HCT116 (cell line): Measurements from ENCODE around the gene MTRF1L. TPM values are rescaled to one million over a fixed set of nuclear protein-coding genes. Genes with fewer than 3 reads are reported as not detected.

Source experiments
- ATAC-seq: fragments of 200-7000 bp; cut with Tn5 transposase; 2 replicates; pipeline ENCODE4 v1.9.1; 2020; ENCODE audit warnings: mild to moderate bottlenecking, moderate library complexity
- BruUV-seq: library from RNA; stranded (reverse); fragments of 400-500 nt; replicated peaks from 2 replicates; lab custom pipeline; 2021; lab: Mats Ljungman, UMichigan
- CTCF ChIA-PET: fragments of 300-600 bp; sonication (Branson Sonifier 250); formaldehyde crosslinking; loops from one replicate; lab custom pipeline; 2021; ENCODE audit warnings: antibody characterized with exemption; lab: Charles Lee
- POLR2A ChIA-PET: fragments of 300-600, 350-600 bp; sonication (Branson Sonifier 250); formaldehyde crosslinking; loops from one replicate; lab custom pipeline; 2021; ENCODE audit warnings: antibody characterized with exemption; lab: Charles Lee
- RAD21 ChIA-PET, 2 experiments: fragments of 300-600 bp; sonication (Branson Sonifier 250); formaldehyde crosslinking; loops; one replicate each; lab custom pipeline; 2023; ENCODE audit warnings: low total read pairs in 2 of 2; ENCODE audit not compliant: uncharacterized antibody in 2 of 2, unreplicated experiment in 2 of 2, low non-redundant PET in 1 of 2; lab: Charles Lee
- DNase-seq: peaks from one replicate; pipeline ENCODE4 v3.0.0-alpha.2; 2010; ENCODE audit warnings: low read depth, low spot score
- H2AFZ ChIP-seq: fragments of 200-600 bp; shearing (Covaris generic), sonication (generic); 2 replicates; pipeline ENCODE4 v1.6.1; 2017; ENCODE audit warnings: low read depth, mixed run types, mixed read lengths, antibody characterized with exemption, low read length; ENCODE audit not compliant: poor library complexity, severe bottlenecking
- H3K27ac ChIP-seq: 2 replicates; pipeline ENCODE4 v1.5.1; 2012; ENCODE audit warnings: low read depth, low read length
- H3K27me3 ChIP-seq: fragments of 200-600 bp; sonication (generic); 2 replicates; pipeline ENCODE4 v1.6.1; 2016; ENCODE audit warnings: mixed run types, low read length, mixed read lengths; ENCODE audit not compliant: insufficient read depth
- H3K36me3 ChIP-seq, 2 experiments: fragments of 200-500 bp in 1 of 2; fragments of 200-600 bp in 1 of 2; sonication (Bioruptor generic) in 1 of 2; sonication (generic) in 1 of 2; 2 replicates each; pipeline versions ENCODE4 v1.5.1 to v1.6.1; 2014 to 2016; ENCODE audit warnings: low read length in 2 of 2, inconsistent platforms in 1 of 2, mixed read lengths in 1 of 2, mixed run types in 1 of 2; ENCODE audit not compliant: insufficient read depth in 2 of 2, control insufficient read depth in 1 of 2
- H3K4me1 ChIP-seq, 2 experiments: fragments of 200-600 bp in 1 of 2; sonication (generic) in 1 of 2; 2 replicates each; pipeline versions ENCODE4 v1.5.1 to v1.6.1; 2012 to 2017; ENCODE audit warnings: low read length in 2 of 2, inconsistent platforms in 1 of 2, mild to moderate bottlenecking in 1 of 2, mixed read lengths in 1 of 2, mixed run types in 1 of 2, moderate library complexity in 1 of 2; ENCODE audit not compliant: insufficient read depth in 2 of 2, control insufficient read depth in 1 of 2
- H3K4me2 ChIP-seq: fragments of 200-600 bp; sonication (generic); 2 replicates; pipeline ENCODE4 v1.6.1; 2017; ENCODE audit warnings: mixed run types, low read length, mixed read lengths
- H3K4me3 ChIP-seq, 2 experiments: fragments of 200-600 bp in 1 of 2; sonication (generic) in 1 of 2; replicated peaks in 1 of 2; 2 replicates each; pipeline ENCODE4 v1.5.1; 2011 to 2016; ENCODE audit warnings: low read length in 2 of 2, control low read depth in 1 of 2, low read depth in 1 of 2, mild to moderate bottlenecking in 1 of 2, mixed read lengths in 1 of 2, mixed run types in 1 of 2
- H3K79me2 ChIP-seq: fragments of 200-600 bp; sonication (generic); 2 replicates; pipeline ENCODE4 v1.6.1; 2017; ENCODE audit warnings: mild to moderate bottlenecking, mixed run types, low read length, moderate library complexity, mixed read lengths; ENCODE audit not compliant: insufficient read depth
- H3K9ac ChIP-seq: fragments of 200-600 bp; sonication (generic); 2 replicates; pipeline ENCODE4 v1.6.1; 2016; ENCODE audit warnings: low read length, mixed read lengths
- H3K9me2 ChIP-seq: fragments of 200-600 bp; sonication (generic), shearing (Covaris generic); 2 replicates; pipeline ENCODE4 v1.6.1; 2017; ENCODE audit warnings: mixed run types, mild to moderate bottlenecking, moderate library complexity; ENCODE audit not compliant: insufficient read depth
- H3K9me3 ChIP-seq, 2 experiments: fragments of 200-500 bp in 1 of 2; fragments of 200-600 bp in 1 of 2; sonication (Bioruptor generic) in 1 of 2; sonication (generic) in 1 of 2; 2 replicates each; pipeline ENCODE4 v1.6.1; 2014 to 2017; ENCODE audit warnings: low read length in 2 of 2, mixed read lengths in 2 of 2, inconsistent platforms in 1 of 2, low read depth in 1 of 2, mild to moderate bottlenecking in 1 of 2, mixed run types in 1 of 2, moderate library complexity in 1 of 2; ENCODE audit not compliant: control insufficient read depth in 1 of 2, insufficient read depth in 1 of 2
- H4K20me1 ChIP-seq: fragments of 200-600 bp; sonication (generic), shearing (Covaris generic); 2 replicates; pipeline ENCODE4 v1.6.1; 2017; ENCODE audit warnings: mixed run types, mild to moderate bottlenecking, moderate library complexity; ENCODE audit not compliant: insufficient read depth
- CBX3 ChIP-seq: IDR thresholded peaks from 2 replicates; pipeline ENCODE4 v1.6.1; 2012; ENCODE audit warnings: low read depth
- CEBPB ChIP-seq: IDR thresholded peaks from 2 replicates; pipeline ENCODE4 v1.6.1; 2012; ENCODE audit warnings: low read depth
- EGR1 ChIP-seq: IDR thresholded peaks from 2 replicates; pipeline ENCODE4 v1.6.1; 2012; ENCODE audit warnings: low read depth
- ELF1 ChIP-seq: IDR thresholded peaks from 2 replicates; pipeline ENCODE4 v1.6.1; 2012; ENCODE audit warnings: low read depth, borderline replicate concordance
- EZH2 ChIP-seq: fragments of 200-600 bp; sonication (generic); IDR thresholded peaks from 2 replicates; pipeline ENCODE4 v1.6.1; 2017; ENCODE audit warnings: antibody characterized with exemption, mixed run types
- EZH2phosphoT487 ChIP-seq: fragments of 200-600 bp; IDR thresholded peaks from 2 replicates; pipeline ENCODE4 v1.6.1; 2018; ENCODE audit warnings: antibody characterized with exemption, borderline replicate concordance
- FOSL1 ChIP-seq: IDR thresholded peaks from 2 replicates; pipeline ENCODE4 v1.6.1; 2012; ENCODE audit warnings: low read depth
- POLR2A ChIP-seq: IDR thresholded peaks from 2 replicates; pipeline ENCODE4 v1.7.0; 2011; ENCODE audit warnings: borderline replicate concordance; ENCODE audit not compliant: insufficient read depth, insufficient read length; ENCODE audit errors: extremely low read depth
- RAD21 ChIP-seq: IDR thresholded peaks from 2 replicates; pipeline ENCODE4 v1.6.1; 2012; ENCODE audit warnings: low read depth, mild to moderate bottlenecking
- SIN3A ChIP-seq: IDR thresholded peaks from 2 replicates; pipeline ENCODE4 v1.6.1; 2012; ENCODE audit warnings: low read depth
- SP1 ChIP-seq: IDR thresholded peaks from 2 replicates; pipeline ENCODE4 v1.6.1; 2012; ENCODE audit warnings: low read depth
- SRF ChIP-seq: IDR thresholded peaks from 2 replicates; pipeline ENCODE4 v1.6.1; 2012; ENCODE audit warnings: low read depth
- TCF7L2 ChIP-seq: IDR thresholded peaks from 2 replicates; pipeline ENCODE4 v1.7.0; 2011; ENCODE audit warnings: borderline replicate concordance, inconsistent platforms; ENCODE audit not compliant: insufficient read depth, insufficient read length; ENCODE audit errors: extremely low read depth
- YY1 ChIP-seq: IDR thresholded peaks from 2 replicates; pipeline ENCODE4 v1.6.1; 2011; ENCODE audit warnings: low read length, low read depth, moderate library complexity, mild to moderate bottlenecking; ENCODE audit not compliant: insufficient replicate concordance; ENCODE audit errors: extremely low read depth
- ZFX ChIP-seq: fragments of 450-650 bp; IDR thresholded peaks from 2 replicates; pipeline ENCODE4 v1.6.1; 2017
- intact Hi-C: fragments of 100-400 bp; cut with micrococcal nuclease; formaldehyde crosslinking; loops from 2 replicates; pipeline ENCODE4 v1.10.0; 2022
- total RNA-seq: library from RNA; stranded (reverse); gene quantifications from one replicate; pipeline ENCODE4 v1.2.1, GENCODE V29; 2021; ENCODE audit not compliant: unreplicated experiment
- TF ChIP-seq, protein P1 (sequence below): IDR thresholded peaks from 2 replicates; pipeline ENCODE4 v1.6.1; 2011; ENCODE audit warnings: mild to moderate bottlenecking, low read length, moderate library complexity; ENCODE audit not compliant: insufficient replicate concordance; ENCODE audit errors: extremely low read depth
- TF ChIP-seq, protein P2 (sequence below), 3 experiments: fragments of 200-600 bp in 1 of 3; sonication (generic) in 1 of 3; IDR thresholded peaks in 2 of 3; conservative IDR thresholded peaks in 1 of 3; 2 replicates each; pipeline ENCODE4 v1.5.1; 2012 to 2017; ENCODE audit warnings: low read depth in 2 of 3, low read length in 2 of 3, antibody characterized with exemption in 1 of 3, borderline replicate concordance in 1 of 3, control low read depth in 1 of 3, mild to moderate bottlenecking in 1 of 3, mixed read lengths in 1 of 3, mixed run types in 1 of 3, moderate library complexity in 1 of 3; ENCODE audit not compliant: insufficient read depth in 1 of 3
- TF ChIP-seq, protein P3 (sequence below): IDR thresholded peaks from 2 replicates; pipeline ENCODE4 v1.6.1; 2012
- TF ChIP-seq, protein P4 (sequence below): IDR thresholded peaks from 2 replicates; pipeline ENCODE4 v1.6.1; 2012

The MTRF1L gene
- total RNA-seq, 1 experiment from 2014 or later: 26.2 TPM

DNA sequence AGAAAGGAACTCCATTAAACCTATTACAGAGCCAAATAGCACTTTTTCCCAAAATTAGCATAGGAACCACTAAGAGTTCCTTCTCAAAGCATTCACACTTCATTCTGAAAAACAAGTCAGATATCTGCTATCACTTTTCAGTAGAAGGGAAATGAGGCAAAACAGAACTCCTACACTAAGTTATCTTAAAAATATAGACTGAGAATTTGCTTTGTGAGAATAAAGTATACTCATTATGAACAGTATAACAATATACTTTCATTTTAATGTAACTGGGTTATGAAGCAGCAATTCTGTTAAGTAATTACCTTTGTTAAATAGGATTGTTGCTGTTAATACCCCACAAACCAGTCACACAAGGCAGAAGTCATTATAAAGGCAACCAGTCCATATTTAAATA lies 8.7 kb downstream of the MTRF1L start:
- Histone ChIP-seq H3K4me2 (no peak overlapping the region), H3K4me1 (no peaks in the 10 kb centered on the region), H3K9me2 (no peaks in the 10 kb centered on the region), H3K27ac (no peak overlapping the region), H3K36me3 (peaks cover 34 to 41% of the 10 kb centered on the region in 2 experiments), H3K9ac (no peak overlapping the region), H3K9me3 (no peaks in the 10 kb centered on the region), H3K27me3 (no peaks in the 10 kb centered on the region), H2AFZ (no peak overlapping the region), H3K79me2 (peaks cover 91% of the 10 kb centered on the region), H3K4me3 (no peak overlapping the region), H4K20me1 (peaks cover 9% of the 10 kb centered on the region; the same call in 1 of the 2 replicates)
- DNase-seq (no peak), ATAC-seq (no peak)
- ChIA-PET POLR2A (no interaction called here), RAD21 (no interaction called here), CTCF (no interaction called here)
- no peak for TF ChIP-seq CEBPB
- TF ChIP-seq, protein P1, sequence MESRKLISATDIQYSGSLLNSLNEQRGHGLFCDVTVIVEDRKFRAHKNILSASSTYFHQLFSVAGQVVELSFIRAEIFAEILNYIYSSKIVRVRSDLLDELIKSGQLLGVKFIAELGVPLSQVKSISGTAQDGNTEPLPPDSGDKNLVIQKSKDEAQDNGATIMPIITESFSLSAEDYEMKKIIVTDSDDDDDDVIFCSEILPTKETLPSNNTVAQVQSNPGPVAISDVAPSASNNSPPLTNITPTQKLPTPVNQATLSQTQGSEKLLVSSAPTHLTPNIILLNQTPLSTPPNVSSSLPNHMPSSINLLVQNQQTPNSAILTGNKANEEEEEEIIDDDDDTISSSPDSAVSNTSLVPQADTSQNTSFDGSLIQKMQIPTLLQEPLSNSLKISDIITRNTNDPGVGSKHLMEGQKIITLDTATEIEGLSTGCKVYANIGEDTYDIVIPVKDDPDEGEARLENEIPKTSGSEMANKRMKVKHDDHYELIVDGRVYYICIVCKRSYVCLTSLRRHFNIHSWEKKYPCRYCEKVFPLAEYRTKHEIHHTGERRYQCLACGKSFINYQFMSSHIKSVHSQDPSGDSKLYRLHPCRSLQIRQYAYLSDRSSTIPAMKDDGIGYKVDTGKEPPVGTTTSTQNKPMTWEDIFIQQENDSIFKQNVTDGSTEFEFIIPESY: no peak
- TF ChIP-seq SRF: no peak
- TF ChIP-seq, protein P2, sequence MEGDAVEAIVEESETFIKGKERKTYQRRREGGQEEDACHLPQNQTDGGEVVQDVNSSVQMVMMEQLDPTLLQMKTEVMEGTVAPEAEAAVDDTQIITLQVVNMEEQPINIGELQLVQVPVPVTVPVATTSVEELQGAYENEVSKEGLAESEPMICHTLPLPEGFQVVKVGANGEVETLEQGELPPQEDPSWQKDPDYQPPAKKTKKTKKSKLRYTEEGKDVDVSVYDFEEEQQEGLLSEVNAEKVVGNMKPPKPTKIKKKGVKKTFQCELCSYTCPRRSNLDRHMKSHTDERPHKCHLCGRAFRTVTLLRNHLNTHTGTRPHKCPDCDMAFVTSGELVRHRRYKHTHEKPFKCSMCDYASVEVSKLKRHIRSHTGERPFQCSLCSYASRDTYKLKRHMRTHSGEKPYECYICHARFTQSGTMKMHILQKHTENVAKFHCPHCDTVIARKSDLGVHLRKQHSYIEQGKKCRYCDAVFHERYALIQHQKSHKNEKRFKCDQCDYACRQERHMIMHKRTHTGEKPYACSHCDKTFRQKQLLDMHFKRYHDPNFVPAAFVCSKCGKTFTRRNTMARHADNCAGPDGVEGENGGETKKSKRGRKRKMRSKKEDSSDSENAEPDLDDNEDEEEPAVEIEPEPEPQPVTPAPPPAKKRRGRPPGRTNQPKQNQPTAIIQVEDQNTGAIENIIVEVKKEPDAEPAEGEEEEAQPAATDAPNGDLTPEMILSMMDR (IDR thresholded peaks at IDR 0.05 in 2 of 3, conservative IDR thresholded peaks at IDR 0.05 in 1 of 3; ENCODE audit: borderline replicate concordance in 1 of 3, insufficient read depth in 1 of 3, low read depth in 2 of 3, low read length in 2 of 3): no peak
- TF ChIP-seq, protein P3, sequence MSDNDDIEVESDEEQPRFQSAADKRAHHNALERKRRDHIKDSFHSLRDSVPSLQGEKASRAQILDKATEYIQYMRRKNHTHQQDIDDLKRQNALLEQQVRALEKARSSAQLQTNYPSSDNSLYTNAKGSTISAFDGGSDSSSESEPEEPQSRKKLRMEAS: no peak
- TF ChIP-seq YY1: no peak
- TF ChIP-seq SP1: no peak
- no peak for TF ChIP-seq EGR1
- no peak for TF ChIP-seq EZH2
- TF ChIP-seq, protein P4, sequence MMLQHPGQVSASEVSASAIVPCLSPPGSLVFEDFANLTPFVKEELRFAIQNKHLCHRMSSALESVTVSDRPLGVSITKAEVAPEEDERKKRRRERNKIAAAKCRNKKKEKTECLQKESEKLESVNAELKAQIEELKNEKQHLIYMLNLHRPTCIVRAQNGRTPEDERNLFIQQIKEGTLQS: no peak
- TF ChIP-seq FOSL1: no peak
- TF ChIP-seq ZFX: no peak
- TF ChIP-seq TCF7L2: no peak
- TF ChIP-seq RAD21: no peak
- TF ChIP-seq POLR2A: no peak
- TF ChIP-seq ELF1: no peak
- TF ChIP-seq CBX3: no peak
- TF ChIP-seq EZH2phosphoT487: no peak
- TF ChIP-seq SIN3A: no peak
- no TSS peak for BruUV-seq
- intact Hi-C loops: no loop called here
